HG03575 (cell line): ENCODE results near the gene ELANE.

Experiments
- ATAC-seq: cut with Tn5 transposase; IDR thresholded peaks from one replicate; pipeline ENCODE4 v1.9.1; 2021; ENCODE audit not compliant: unreplicated experiment, insufficient number of reproducible peaks, low FRiP score; ENCODE audit errors: extremely low read depth

ELANE gene

GRCh38 chr19:852136-853013 lies at the start of gene ELANE:
ELANE (plus strand) TSS chr19:852303; CDS start chr19:852329, 26 bp downstream.
- no peak for ATAC-seq

GRCh38 chr19:802498-803098 lies 49.5 kb upstream of the ELANE start:
- no peak for ATAC-seq

GRCh38 chr19:803099-803561 lies 49.0 kb upstream of the ELANE start:
- no peak for ATAC-seq

- no peak for ATAC-seq
Measured at GRCh38 chr19:803686-804418, 48.3 kb upstream of the ELANE start.

GRCh38 chr19:804419-805165 lies 47.5 kb upstream of the ELANE start:
- no peak for ATAC-seq

- ATAC-seq, result no peak
Measured at GRCh38 chr19:805166-805551, 46.9 kb upstream of the ELANE start.

- no peak for ATAC-seq
Measured at GRCh38 chr19:805600-806550, 46.2 kb upstream of the ELANE start.

GRCh38 chr19:806815-807421 lies 45.2 kb upstream of the ELANE start:
- no peak for ATAC-seq

- no peak for ATAC-seq
Measured at GRCh38 chr19:807627-808422, 44.3 kb upstream of the ELANE start.

- no peak for ATAC-seq
Measured at GRCh38 chr19:808423-808775, 43.7 kb upstream of the ELANE start.

GRCh38 chr19:810077-810855 lies 41.8 kb upstream of the ELANE start:
- no peak for ATAC-seq

GRCh38 chr19:810883-811489 lies 41.1 kb upstream of the ELANE start:
- ATAC-seq, result no peak

GRCh38 chr19:811506-812048 lies 40.5 kb upstream of the ELANE start:
- ATAC-seq, result no peak

- ATAC-seq, result no peak
Measured at GRCh38 chr19:812049-812746, 39.9 kb upstream of the ELANE start.

GRCh38 chr19:812747-813218 lies 39.3 kb upstream of the ELANE start:
- ATAC-seq, result no peak
